Measurements from ENCODE around the gene ESD. TPM values are rescaled to one million over a fixed set of nuclear protein-coding genes. Genes with fewer than 3 reads are reported as not detected.

ESD gene
- total and polyA plus RNA-seq, 2 experiments from 2014 or later = 61.0 to 123 TPM

DNA sequence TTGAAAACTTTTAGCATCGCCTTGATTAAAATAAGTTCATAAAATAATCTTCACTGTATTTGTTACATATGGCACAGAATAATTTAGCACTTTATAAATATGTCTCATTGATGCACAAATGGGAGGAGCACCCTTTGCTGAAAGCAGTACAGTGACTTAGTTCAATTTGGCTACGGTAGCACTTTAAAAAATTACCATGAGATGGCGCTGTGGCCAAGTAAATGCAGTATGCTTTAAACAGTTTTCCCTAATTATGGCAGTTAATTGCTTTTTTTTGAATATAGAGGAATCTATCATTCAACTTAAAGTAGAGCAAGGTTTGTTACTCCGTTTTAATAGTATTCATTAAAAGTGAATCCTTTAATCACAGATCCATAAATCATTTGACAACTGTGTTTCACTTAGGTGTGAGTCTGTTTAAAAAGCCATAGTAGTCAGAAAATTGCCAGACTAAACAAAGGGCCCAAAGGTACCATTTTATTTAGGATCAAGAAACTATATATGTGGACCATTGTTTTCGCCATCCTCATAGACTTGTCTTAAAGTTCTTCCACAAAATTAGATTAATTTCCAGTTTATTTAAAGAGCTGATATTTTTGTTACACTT is 34.7 kb upstream of the ESD start:
- Histone ChIP-seq H3K4me3 (no peak overlapping the region), H2AFZ (no peak overlapping the region), H3K79me2 (replicated peaks; ENCODE audit: insufficient read depth) (no peaks in the 10 kb centered on the region), H3K27ac (ENCODE audit: low read depth) (no peak overlapping the region), H3K4me1 (ENCODE audit: insufficient read depth) (no peaks in the 10 kb centered on the region), H3F3A (replicated peaks; ENCODE audit: low read depth) (no peaks in the 10 kb centered on the region), H3K4me2 (no peak overlapping the region), H3K9me2 (ENCODE audit: insufficient read depth) (no peaks in the 10 kb centered on the region), H3K36me3 (ENCODE audit: insufficient read depth) (no peaks in the 10 kb centered on the region), H4K20me1 (replicated peaks; ENCODE audit: insufficient read depth) (no peaks in the 10 kb centered on the region), H3K27me3 (ENCODE audit: insufficient read depth) (no peaks in the 10 kb centered on the region)
- Mint-ChIP-seq H3K36me3 (ENCODE audit: low read depth) (no peaks in the 10 kb centered on the region), H3K4me3 (no peak overlapping the region), H3K9me3 (no peaks in the 10 kb centered on the region; the same call in 2 of the 3 replicates), H3K27ac (no peak overlapping the region), H3K27me3 (ENCODE audit: insufficient read depth, low read depth, poor library complexity) (no peaks in the 10 kb centered on the region), H3K4me1 (no peaks in the 10 kb centered on the region)
- DNase-seq (ENCODE audit: low spot score) (peak; percentile 71), ATAC-seq (peak; percentile 36; the same call in 1 of the 3 replicates)
- TF ChIP-seq CTCF (conservative IDR thresholded peaks at IDR 0.05; ENCODE audit: low read depth in 2 of 2) (peak; percentile 83 to 97), EZH2phosphoT487 (IDR thresholded peaks at IDR 0.05; ENCODE audit: unreplicated experiment) (no peak)

DNA sequence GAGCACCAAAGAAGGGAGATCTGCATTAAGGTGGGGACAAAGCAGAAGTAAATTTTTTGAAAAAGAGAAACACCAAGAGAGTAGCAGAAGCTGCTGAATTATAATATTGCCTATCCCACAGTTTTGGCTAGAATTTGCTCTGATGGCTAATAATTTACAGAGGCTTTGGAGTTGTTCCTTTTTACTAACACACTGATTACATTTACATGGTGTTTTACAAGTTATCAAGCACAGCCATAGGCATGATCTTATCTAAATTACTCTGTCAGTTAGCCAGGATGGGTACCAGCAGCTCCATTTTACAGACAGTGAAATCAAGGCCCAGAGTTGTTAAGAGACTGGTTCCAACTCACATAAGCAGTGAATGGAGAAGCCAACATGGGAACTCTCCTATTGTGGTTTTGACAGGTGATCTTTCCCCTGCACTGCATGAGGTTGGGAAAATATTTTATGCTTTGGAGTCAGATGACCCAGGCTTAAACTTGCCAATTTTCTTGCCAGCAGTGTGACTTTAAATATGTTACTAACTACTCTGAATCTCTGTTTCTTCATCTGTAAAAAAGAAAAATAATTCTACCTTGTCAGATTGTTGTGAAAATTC is 33.5 kb upstream of the ESD start:
- Histone ChIP-seq H3K9me2 (ENCODE audit: insufficient read depth) (no peaks in the 10 kb centered on the region), H3K4me1 (ENCODE audit: insufficient read depth) (no peaks in the 10 kb centered on the region), H3K27ac (ENCODE audit: low read depth) (no peak overlapping the region), H4K20me1 (replicated peaks; ENCODE audit: insufficient read depth) (no peaks in the 10 kb centered on the region), H3F3A (replicated peaks; ENCODE audit: low read depth) (no peaks in the 10 kb centered on the region), H3K79me2 (replicated peaks; ENCODE audit: insufficient read depth) (no peaks in the 10 kb centered on the region), H2AFZ (no peak overlapping the region), H3K27me3 (ENCODE audit: insufficient read depth) (no peaks in the 10 kb centered on the region), H3K36me3 (ENCODE audit: insufficient read depth) (no peaks in the 10 kb centered on the region), H3K4me3 (no peak overlapping the region), H3K4me2 (no peak overlapping the region)
- Mint-ChIP-seq H3K4me3 (no peak overlapping the region), H3K27me3 (ENCODE audit: insufficient read depth, low read depth, poor library complexity) (no peaks in the 10 kb centered on the region), H3K4me1 (no peaks in the 10 kb centered on the region), H3K27ac (no peak overlapping the region), H3K9me3 (no peaks in the 10 kb centered on the region), H3K36me3 (ENCODE audit: low read depth) (no peaks in the 10 kb centered on the region)
- no peak for DNase-seq (ENCODE audit: low spot score)
- ATAC-seq = no peak
- TF ChIP-seq ZNF114 (CRISPR knock-in tag; IDR thresholded peaks at IDR 0.05) (no peak), ZNF331 (CRISPR knock-in tag; IDR thresholded peaks at IDR 0.05; ENCODE audit: low read depth) (no peak), EZH2 (IDR thresholded peaks at IDR 0.05; ENCODE audit: low read depth, unreplicated experiment) (no peak), STAT1 (IDR thresholded peaks at IDR 0.05; ENCODE audit: unreplicated experiment) (no peak), POLR2AphosphoS5 (IDR thresholded peaks at IDR 0.05; ENCODE audit: low read depth) (no peak), REST (IDR thresholded peaks at IDR 0.05; ENCODE audit: unreplicated experiment) (no peak), NANOG (IDR thresholded peaks at IDR 0.05; ENCODE audit: borderline replicate concordance) (no peak), EZH2phosphoT487 (IDR thresholded peaks at IDR 0.05; ENCODE audit: unreplicated experiment) (no peak)
- TF ChIP-seq, protein P1, sequence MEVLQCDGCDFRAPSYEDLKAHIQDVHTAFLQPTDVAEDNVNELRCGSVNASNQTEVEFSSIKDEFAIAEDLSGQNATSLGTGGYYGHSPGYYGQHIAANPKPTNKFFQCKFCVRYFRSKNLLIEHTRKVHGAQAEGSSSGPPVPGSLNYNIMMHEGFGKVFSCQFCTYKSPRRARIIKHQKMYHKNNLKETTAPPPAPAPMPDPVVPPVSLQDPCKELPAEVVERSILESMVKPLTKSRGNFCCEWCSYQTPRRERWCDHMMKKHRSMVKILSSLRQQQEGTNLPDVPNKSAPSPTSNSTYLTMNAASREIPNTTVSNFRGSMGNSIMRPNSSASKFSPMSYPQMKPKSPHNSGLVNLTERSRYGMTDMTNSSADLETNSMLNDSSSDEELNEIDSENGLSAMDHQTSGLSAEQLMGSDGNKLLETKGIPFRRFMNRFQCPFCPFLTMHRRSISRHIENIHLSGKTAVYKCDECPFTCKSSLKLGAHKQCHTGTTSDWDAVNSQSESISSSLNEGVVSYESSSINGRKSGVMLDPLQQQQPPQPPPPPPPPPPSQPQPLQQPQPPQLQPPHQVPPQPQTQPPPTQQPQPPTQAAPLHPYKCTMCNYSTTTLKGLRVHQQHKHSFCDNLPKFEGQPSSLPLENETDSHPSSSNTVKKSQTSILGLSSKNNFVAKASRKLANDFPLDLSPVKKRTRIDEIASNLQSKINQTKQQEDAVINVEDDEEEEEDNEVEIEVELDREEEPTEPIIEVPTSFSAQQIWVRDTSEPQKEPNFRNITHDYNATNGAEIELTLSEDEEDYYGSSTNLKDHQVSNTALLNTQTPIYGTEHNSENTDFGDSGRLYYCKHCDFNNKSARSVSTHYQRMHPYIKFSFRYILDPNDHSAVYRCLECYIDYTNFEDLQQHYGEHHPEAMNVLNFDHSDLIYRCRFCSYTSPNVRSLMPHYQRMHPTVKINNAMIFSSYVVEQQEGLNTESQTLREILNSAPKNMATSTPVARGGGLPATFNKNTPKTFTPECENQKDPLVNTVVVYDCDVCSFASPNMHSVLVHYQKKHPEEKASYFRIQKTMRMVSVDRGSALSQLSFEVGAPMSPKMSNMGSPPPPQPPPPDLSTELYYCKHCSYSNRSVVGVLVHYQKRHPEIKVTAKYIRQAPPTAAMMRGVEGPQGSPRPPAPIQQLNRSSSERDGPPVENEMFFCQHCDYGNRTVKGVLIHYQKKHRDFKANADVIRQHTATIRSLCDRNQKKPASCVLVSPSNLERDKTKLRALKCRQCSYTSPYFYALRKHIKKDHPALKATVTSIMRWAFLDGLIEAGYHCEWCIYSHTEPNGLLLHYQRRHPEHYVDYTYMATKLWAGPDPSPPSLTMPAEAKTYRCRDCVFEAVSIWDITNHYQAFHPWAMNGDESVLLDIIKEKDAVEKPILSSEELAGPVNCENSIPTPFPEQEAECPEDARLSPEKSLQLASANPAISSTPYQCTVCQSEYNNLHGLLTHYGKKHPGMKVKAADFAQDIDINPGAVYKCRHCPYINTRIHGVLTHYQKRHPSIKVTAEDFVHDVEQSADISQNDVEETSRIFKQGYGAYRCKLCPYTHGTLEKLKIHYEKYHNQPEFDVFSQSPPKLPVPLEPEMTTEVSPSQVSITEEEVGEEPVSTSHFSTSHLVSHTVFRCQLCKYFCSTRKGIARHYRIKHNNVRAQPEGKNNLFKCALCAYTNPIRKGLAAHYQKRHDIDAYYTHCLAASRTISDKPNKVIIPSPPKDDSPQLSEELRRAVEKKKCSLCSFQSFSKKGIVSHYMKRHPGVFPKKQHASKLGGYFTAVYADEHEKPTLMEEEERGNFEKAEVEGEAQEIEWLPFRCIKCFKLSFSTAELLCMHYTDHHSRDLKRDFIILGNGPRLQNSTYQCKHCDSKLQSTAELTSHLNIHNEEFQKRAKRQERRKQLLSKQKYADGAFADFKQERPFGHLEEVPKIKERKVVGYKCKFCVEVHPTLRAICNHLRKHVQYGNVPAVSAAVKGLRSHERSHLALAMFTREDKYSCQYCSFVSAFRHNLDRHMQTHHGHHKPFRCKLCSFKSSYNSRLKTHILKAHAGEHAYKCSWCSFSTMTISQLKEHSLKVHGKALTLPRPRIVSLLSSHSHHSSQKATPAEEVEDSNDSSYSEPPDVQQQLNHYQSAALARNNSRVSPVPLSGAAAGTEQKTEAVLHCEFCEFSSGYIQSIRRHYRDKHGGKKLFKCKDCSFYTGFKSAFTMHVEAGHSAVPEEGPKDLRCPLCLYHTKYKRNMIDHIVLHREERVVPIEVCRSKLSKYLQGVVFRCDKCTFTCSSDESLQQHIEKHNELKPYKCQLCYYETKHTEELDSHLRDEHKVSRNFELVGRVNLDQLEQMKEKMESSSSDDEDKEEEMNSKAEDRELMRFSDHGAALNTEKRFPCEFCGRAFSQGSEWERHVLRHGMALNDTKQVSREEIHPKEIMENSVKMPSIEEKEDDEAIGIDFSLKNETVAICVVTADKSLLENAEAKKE (CRISPR knock-in tag; IDR thresholded peaks at IDR 0.05) = no peak
